Measurements from ENCODE around the gene RAB11FIP3.
"Not testable (repeated sequence)": the region's sequence is repeated elsewhere in the genome, so short reads cannot be mapped to it uniquely, and the experiment has no call there.

Gene RAB11FIP3

DNA sequence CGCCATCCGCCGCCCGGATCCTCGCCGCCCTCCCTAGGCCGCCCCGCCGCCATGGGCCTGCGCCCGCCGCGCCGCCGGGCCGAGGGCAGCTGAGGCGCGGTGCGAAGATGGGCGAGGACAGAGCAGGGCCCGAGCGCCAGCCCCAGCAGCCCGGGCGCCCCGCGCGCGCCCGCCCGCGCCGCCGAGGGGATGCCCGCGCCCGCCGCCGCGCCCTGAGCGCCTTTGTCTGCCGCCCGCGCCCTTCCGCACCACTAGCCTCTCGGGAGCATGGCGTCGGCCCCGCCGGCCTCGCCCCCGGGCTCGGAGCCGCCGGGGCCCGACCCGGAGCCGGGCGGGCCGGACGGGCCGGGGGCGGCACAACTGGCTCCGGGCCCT lies 278 bp downstream of the RAB11FIP3 start:
- DNase-seq = no peak

DNA sequence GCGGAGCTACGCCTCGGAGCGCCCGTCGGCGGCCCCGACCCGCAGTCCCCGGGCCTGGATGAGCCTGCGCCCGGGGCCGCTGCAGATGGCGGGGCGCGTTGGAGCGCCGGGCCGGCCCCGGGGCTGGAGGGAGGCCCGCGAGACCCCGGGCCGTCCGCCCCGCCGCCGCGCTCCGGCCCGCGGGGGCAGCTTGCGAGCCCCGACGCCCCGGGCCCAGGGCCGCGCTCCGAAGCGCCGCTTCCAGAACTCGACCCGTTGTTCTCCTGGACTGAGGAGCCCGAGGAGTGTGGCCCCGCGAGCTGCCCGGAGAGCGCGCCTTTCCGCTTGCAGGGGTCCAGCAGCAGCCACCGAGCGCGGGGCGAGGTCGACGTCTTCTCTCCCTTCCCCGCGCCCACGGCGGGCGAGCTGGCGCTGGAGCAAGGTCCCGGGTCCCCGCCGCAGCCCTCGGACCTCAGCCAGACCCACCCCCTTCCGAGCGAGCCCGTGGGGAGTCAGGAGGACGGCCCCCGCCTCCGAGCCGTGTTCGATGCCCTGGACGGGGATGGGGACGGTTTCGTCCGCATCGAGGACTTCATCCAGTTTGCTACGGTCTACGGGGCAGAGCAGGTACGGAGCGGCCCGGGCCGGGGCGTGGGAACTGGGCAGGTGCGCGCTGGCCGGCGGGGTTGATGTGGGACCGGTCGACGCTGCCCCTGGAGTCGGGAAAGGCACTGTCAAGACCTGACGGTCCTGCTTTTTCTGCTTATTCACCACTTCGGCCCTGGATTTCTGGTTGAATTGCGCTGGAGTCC lies 861 bp downstream of the RAB11FIP3 start:
- no peak for DNase-seq

DNA sequence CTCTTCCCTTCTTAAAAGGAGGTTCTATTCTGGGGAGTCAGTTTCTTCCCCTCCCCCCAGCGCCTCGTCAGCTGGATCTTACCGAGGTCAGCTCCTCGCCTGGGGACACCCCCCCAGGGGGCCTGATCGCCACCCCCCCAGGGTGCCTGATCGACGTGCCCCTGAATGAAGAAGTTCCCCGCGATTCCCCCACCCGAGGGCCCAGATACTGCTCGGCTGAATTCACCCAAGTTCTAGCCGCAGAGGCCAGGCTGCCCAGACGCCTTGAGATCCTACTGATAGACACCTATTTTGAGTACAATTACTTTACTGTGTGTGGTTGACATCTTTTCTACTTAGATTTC lies 1.4 kb downstream of the RAB11FIP3 start:
- no peak for DNase-seq

DNA sequence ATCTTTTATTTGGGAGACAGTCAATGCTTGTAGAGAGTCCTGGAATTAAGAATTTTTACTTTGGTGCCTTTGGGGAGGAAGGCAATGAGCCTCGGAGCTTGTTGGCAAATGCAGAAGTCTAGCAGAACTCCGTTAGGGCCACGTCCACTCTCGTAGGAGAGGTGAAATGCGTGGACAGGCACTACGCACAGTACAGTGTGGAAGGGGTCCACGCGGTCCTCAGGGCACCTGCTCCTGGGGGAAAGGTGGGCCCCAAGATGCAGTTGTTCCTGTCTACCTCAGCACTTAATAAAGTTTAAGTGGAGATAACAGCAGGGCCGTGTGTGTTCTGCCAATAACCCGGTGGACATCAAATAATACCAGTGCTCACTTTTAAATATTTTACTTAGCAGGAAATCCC lies 1.8 kb downstream of the RAB11FIP3 start:
- DNase-seq = no peak

DNA sequence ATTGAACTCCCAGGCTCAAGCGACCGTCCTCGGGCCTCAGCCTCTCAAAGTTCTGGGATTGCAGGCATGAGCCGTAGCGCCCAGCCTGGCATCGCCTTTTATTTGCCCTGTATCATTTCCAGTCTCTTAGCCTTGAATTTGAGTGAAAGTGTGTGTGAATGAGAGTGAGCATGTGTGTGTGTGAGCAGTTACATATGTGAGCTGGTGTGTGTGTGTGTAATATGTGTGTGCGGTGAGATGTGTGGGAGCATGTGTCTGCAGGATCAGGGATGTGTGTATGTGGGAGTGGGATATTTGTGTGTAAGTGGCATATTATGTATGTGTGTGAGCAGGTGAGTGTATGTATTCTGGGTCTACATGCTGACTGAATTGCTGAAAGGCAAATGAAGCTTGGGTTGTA lies 5.5 kb downstream of the RAB11FIP3 start:
- no peak for DNase-seq

DNA sequence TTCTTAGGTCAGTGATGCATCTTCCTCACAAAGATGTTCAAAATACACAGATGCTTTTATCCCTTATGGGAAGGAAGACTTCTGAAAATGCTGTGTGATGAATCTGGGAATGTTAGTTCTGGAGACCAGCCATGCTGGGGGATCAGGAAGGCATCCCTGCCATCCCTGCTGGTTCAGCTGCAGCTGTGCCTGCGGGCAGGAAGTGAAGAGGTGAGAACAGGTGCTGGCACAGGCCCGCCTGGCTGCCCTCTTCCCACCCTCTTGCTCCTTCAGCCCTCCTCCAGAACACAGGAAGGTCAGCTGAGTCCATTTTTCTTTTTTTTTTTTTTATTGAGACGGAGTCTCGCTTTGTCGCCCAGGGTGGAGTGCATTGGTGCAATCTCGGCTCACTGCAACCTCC lies 15.2 kb downstream of the RAB11FIP3 start:
- no peak for DNase-seq

DNA sequence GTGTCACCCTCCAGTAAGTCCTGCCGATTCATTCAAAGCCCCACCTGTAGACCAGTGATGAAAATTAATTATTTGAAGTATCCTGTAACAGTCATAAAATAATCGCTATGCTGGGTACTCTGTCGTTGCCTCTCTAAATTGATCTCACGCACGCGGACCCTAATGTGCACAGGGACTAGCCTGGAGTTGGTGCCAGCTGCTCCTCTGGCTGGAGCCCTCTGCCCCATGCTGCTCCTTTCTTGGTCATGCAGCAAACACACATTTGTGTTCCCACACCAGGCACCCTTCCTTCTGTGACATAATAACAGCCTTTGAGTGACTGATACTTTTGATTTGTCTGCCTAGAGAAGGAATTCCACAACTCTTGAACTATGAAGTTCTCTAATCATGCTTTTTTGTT lies 16.0 kb downstream of the RAB11FIP3 start:
- DNase-seq = no peak

DNA sequence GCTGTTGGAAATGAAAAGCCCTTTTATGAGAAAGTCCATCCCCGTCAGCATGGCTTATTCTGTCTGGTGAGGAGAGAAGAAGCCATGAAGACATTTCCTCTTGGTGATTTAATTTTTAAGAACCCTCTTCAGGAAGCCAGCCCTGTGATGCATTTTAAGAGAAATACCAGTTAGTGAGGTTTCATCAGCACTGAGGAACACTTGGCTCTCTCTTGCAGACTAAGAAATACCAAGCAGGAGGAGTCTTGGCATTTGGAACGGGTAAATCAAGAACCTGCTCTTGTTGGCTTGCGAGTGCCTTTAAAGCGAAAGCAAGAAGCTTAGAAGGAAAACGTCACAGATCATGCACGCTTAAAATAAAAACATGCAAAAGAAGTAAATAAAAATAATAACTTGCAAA lies 17.5 kb downstream of the RAB11FIP3 start:
- DNase-seq = no peak

DNA sequence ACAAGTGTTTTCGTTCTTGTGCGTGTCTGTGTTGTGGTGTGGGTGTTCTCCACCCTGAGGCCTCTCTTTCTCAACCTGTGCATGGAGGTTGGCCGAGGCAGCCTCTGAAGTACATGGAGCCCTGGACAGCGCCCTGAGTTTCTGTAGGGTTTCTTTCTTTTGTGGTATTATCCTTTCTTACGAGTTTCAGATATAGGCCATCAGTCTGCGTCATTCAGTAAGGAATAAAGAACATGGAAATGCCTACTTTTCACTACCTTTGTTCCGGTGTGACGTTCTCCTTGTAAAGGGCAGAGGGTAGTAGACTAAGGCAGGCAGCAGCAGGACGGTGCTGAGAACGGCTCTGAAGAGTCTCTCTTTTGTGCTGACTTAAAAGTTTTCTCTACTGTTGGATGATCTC lies 18.6 kb downstream of the RAB11FIP3 start:
- no peak for DNase-seq

DNA sequence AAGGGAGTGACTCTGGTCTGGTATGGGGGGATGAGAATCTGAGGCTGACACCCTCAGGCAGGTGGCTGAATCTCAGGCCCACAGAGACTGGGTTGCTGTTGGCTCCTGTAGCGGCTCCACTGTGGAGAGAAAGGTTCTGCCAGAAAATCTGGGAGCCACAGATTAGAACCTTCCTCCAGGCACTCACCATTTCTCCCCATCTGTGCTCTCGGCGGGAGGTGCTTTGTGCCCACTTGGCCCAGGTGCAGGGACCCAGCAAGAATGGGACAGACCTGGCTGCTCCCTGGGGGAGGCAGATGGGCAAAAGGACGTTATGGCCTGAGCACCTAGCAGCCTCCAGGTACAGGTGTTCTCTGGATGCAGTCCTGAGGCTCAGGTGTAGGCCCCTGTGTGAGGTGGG lies 20.1 kb downstream of the RAB11FIP3 start:
- no peak for DNase-seq

DNA sequence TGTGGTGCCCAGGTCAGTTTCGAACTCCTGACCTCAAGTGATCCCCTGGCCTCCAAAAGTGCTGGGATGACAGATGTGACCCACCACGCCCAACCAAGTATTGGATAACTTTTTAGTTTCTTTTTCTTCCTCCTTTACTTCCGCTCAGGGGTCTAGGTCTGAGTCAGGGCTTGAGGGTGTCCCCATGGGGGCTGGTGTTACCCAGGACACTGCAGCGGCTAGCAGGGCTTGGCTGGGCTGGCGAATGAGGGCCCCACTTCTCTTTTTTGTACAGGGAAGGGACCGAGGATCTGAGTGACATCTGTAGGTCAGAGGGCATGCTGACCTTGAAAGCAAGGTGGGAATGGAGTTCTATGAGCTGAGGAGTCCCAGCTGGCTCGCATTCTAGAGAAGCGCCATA lies 24.9 kb downstream of the RAB11FIP3 start:
- DNase-seq = no peak

DNA sequence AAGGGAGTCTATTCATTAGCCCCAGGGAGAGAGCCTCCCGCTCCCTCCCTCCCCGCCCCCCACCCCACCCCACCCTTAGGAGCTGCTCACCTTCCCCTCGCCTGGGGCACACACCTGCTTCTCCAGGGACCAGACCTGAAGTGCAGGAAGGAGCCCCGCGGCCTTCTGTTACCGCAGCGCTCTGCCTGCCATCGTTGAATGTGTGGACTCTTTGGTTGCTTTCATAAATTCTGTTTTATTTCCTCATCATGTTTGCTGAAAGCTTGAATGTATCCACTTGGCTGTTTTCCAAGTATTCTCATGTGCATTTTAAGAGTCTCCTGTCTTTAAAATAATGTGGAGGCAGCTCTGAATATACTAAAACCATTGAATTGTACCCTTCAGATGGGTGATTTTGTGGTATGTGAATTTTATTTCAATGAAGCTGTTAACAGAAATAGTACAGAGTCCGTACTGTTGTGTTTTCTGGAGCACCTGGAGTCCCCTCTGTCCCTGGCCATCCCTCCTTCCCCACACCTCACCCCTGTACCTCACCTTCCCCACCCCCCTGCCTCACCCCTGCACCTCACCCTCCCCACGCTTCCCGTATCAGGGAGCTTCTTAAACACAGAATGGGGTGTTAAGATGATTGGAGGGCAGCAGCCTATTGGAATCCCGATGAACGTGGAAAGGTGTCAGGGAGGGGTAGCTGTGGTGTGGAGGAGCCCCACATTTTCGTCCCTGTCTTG lies 25.5 kb downstream of the RAB11FIP3 start:
- DNase-seq = no peak

DNA sequence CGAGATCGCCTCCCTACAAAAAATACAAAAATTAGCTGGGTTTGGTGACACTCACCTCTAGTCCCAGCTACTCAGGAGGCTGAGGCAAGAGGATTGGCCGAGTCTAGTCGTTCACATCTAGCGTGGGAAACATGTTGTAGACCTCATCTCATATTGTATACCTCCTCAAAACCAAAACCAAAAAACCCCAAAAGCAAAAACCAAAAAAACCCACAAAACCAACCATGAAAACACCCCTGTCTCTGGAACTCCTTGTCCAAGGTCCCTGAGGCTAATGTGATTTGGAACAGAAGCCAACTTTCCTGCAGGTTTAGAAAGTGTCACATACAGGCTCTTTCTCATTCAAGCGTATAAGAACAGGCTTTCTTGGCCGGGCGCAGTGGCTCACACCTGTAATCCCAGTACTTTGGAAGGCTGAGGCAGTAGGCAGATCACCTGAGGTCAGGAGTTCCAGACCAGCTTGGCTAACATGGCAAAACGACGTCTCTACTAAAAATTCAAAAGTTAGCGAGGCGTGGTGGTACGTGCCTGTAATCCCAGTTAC lies 29.0 kb downstream of the RAB11FIP3 start:
- no peak for DNase-seq

DNA sequence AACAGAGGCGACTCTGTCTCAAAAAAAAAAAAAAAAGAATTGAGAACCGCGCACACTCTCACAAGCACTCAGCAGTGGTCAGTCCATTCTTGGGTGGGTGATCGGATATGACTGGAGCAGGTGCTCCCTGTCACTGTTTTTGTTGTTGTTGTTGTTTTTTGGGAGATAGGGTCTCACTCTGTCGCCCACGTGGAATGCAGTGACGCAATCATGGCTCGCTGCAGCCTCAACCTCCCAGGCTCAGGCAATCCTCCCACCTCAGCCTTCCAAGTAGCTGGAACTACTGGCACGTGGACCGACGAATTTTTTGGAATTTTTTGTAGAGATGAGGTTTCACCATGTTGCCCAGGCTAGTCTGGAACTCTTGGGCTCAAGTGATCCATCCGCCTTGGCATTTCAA lies 30.0 kb downstream of the RAB11FIP3 start:
- DNase-seq = no peak

DNA sequence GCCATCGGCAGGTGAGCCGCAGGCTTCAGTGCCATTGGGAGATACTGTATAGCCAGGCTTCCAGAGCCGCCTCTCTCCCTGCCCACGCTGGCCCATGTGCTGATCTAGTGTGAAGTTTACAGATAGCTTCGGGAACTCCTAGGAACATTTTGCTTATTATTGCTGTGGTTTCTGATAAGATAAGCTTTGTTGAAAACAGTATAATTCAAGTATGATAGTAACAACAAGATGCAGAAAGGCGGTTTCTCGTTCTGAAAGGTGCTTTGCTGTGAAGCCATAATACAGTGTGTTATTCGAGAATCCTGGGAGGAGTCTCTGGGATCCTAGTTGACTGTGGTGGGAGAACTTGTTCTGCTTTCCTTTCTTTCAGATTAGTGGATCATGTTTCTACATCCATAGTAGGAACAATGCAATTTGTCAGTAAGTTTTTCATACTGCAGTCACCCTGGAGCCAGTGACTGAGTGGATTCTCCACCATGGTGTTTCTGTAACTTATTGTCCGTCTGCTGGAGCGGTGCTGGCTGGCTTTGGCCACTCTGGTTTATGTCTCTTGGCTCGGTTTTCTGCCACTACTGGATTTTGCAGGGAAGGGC lies 31.5 kb downstream of the RAB11FIP3 start:
- DNase-seq = no peak

DNA sequence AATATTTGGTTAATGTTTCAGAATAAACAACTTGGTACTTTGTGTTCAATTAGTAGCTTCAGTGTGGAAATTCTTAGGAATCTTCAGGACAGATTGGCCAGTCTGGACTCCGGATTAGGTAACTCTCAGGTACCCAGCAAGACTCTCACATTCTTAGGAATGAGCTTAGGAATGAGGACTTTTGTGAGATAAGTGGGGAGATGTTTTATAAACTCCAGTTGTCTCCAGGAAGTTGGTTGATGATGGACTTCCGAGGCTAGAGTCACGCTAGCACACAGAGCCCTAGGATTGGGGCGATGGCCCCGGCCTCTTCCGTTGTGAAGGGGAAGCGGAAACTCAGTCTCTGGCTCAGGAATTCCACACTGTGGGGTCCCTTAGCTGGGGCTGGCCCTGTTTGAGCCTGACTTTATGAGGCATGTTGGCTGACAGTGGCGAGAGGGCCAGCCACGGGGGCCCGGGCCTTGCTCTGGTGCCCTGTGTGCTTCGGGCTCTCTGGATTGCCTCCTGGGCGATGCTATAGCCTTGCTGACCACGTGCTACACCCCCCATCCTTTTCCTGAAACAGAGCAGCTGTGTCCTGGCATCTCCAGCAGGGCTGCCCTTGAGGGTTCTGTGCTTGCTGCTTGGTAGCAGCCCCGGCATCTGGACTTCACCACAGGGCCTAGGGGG lies 32.4 kb downstream of the RAB11FIP3 start:
- no peak for DNase-seq

DNA sequence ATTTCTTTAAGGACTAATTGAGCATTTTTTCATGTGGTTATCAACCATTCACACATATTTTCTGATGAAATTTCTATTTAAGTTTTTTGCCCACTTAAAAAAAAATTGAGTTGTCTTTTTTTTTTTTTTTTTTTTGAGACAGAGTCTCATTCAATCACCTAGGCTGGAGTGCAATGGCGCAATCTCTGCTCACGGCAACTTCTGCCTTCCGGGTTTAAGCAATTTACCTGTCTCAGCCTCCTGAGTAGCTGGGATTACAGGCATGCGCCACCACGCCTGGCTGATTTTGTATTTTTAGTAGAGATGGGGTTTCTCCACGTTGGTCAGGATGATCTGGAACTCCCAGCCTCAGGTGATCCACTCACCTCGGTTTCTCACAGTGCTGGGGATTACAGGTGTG lies 34.3 kb downstream of the RAB11FIP3 start:
- DNase-seq = no peak

DNA sequence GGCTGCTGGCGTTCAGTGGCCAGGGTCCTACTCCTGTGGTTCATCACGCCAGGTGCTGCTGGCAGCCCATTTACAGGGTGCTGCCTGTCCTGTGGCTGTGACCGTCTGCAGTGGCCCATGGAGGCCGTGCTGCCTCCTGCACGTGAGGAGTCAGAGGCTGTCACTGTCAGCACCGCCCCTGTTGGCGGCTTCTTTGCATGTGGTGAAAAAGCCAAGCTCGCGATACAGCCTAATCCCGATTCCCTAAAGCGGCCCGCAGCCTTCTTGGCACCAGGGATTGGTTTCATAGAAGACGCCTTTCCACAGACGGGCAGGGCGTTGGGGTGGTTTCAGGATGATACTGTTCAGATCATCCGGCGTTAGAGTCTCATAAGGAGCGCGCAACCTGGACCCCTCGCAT lies 35.3 kb downstream of the RAB11FIP3 start:
- no peak for DNase-seq

DNA sequence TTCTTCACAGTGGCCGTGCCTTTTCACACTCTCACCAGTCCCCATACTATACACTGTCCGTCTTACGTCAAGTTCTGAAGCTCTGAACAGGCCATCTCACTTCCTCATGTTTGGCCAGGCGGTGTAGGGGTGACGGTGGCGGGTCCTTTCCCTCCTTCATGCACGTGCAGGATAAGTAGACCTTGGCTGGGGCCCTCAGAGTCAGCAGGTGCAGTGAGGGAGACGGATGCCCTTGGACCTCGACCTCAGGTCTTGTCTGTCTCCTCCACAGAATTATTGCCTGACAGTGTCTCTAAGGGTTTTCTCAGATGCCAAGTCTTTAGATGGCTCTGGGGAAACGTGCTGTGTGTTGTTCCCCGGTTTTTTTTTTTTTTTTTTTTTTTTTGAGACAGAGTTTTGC lies 37.6 kb downstream of the RAB11FIP3 start:
- no peak for DNase-seq

DNA sequence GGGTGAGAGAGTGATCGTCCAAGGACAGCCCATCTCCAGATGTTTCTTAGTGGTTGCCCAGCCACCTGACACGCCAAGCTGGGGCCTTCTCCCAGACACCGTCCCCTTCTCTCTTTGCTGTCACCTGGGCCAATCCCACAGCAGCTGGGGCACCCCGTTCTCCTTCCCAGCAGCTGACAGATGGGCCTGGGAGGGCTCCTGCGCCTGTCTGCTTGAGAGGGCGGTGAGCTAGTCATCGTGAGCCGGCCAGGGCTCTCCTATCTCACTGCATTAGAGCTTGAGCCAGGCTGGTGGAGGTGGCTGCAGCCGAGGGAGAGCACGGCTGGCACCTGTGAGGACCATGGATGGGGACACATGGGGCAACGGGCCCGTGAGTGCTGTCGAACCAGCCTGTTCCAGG lies 41.2 kb downstream of the RAB11FIP3 start:
- no peak for DNase-seq

DNA sequence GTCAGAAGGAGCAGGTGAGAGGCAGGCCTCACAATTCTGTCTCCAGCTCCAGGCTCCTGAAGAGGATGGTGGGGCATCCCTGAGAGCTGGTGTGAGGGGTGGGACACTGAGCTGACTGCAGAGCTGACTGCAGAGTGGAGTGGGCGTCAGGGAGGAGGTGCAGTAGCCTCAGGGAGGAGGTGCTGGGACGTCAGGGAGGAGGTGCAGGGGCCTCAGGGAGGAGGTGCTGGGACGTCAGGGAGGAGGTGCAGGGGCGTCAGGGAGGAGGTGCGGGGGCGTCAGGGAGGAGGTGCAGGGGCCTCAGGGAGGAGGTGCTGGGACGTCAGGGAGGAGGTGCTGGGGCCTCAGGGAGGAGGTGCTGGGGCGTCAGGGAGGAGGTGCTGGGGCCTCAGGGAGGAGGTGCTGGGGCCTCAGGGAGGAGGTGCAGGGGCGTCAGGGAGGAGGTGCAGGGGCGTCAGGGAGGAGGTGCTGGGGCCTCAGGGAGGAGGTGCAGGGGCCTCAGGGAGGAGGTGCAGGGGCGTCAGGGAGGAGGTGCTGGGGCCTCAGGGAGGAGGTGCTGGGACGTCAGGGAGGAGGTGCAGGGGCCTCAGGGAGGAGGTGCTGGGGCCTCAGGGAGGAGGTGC lies 41.9 kb downstream of the RAB11FIP3 start:
- DNase-seq = not testable (repeated sequence)

DNA sequence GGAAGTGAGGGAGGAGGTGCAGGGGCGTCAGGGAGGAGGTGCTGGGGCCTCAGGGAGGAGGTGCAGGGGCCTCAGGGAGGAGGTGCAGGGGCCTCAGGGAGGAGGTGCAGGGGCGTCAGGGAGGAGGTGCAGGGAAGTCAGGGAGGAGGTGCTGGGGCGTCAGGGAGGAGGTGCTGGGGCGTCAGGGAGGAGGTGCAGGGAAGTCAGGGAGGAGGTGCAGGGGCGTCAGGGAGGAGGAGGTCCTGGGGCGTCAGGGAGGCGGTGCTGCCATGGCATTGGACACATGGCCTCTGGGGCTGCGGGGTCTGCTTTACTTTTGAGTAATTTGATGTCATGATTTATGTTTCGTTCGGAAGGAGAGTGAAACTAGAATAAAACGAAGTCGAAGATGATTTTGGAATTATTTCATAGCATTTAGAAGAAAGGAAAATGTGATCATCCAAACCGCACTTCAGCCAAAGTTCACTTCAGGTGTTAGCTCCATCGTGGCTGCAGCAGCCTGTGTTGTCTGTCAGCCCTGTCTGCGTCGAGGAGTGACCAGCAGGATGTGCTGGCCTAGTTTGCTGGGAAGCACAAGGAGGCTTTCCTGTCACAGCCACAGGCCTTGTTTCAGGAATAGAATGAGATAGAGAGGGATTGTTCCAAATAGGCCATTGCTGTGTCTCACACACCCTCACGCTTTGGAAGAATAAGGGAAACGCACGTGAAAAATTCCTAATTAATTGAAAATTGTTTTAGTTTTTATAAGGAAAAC lies 42.8 kb downstream of the RAB11FIP3 start:
- no peak for DNase-seq

All from NCI-H1930 (cell line).